Esophagus muscularis mucosa (tissue), 4 donors: ENCODE data around the gene ZXDC. TPM values are rescaled to one million over a fixed set of nuclear protein-coding genes. Genes with fewer than 3 reads are reported as not detected.

ENCODE experiments used
- DNase-seq: peaks from one replicate; pipeline ENCODE4 v3.0.0-alpha.2; 2017; ENCODE audit errors: extremely low spot score
- H3K27ac ChIP-seq, 4 donors: fragments of 200-600 bp; sonication (generic); replicated peaks in 1 of 4; 1 replicate in 3 of 4; 2 replicates in 1 of 4; pipeline ENCODE4 v1.5.1; 2016 to 2019; ENCODE audit warnings: mild to moderate bottlenecking in 1 of 4
- H3K27me3 ChIP-seq, 4 donors: fragments of 200-600 bp; sonication (generic); one replicate each; pipeline versions ENCODE4 v1.5.1 to v1.6.0; 2016 to 2019
- H3K36me3 ChIP-seq, 4 donors: fragments of 200-600 bp; sonication (generic); one replicate each; pipeline ENCODE4 v1.5.1; 2016 to 2019
- H3K4me1 ChIP-seq, 4 donors: fragments of 200-600 bp; sonication (generic); one replicate each; pipeline ENCODE4 v1.5.1; 2016 to 2019
- H3K4me3 ChIP-seq, 4 donors: fragments of 200-600 bp; sonication (generic); 1 replicate in 2 of 4; 2 replicates in 2 of 4; pipeline ENCODE4 v1.5.1; 2016 to 2019; ENCODE audit warnings: mild to moderate bottlenecking in 4 of 4, moderate library complexity in 1 of 4
- H3K9me3 ChIP-seq, 4 donors: fragments of 200-600 bp; sonication (generic); 1 replicate in 3 of 4; 2 replicates in 1 of 4; pipeline ENCODE4 v1.5.1; 2016 to 2019
- CTCF ChIP-seq, 3 experiments: fragments of 200-600 bp in 2 of 3; fragments of 450-650 bp in 1 of 3; sonication (generic) in 2 of 3; IDR thresholded peaks; one replicate each; pipeline ENCODE4 v1.5.1; 2017 to 2019; ENCODE audit warnings: antibody characterized with exemption in 3 of 3, mild to moderate bottlenecking in 2 of 3, moderate library complexity in 1 of 3
- EP300 ChIP-seq: sonication (generic); formaldehyde crosslinking; IDR thresholded peaks from one replicate; pipeline ENCODE4 v1.6.1; 2017; ENCODE audit warnings: antibody characterized with exemption
- POLR2A ChIP-seq: fragments of 450-650 bp; IDR thresholded peaks from one replicate; pipeline ENCODE4 v1.6.1; 2017; ENCODE audit warnings: antibody characterized with exemption, moderate library complexity, mild to moderate bottlenecking, low read depth
- POLR2AphosphoS5 ChIP-seq, 2 donors: sonication (generic); formaldehyde crosslinking; IDR thresholded peaks; one replicate each; pipeline ENCODE4 v1.6.1; 2017; ENCODE audit warnings: antibody characterized with exemption in 2 of 2
- WGBS: methylation state at CpG from one replicate; pipeline ENCODE4 v1.1.5; 2018; 5-methylcytosine and 5-hydroxymethylcytosine counted together
- intact Hi-C: fragments of 100-400 bp; cut with DNase I; formaldehyde crosslinking; loops from one replicate; pipeline ENCODE4 v1.15.1; 2023
- total RNA-seq, 4 donors: library from RNA; depleted of rRNA; stranded (reverse); fragments of >200 nt; gene quantifications; one replicate each; pipeline versions ENCODE4 v1.1.0 to v1.2.1, GENCODE V29; 2016

ZXDC gene
- total RNA-seq, 4 donors from 2014 or later: 25.8 to 41.2 (median 38.6) TPM

GRCh38 chr3:126446301-126446700, 29.4 kb downstream of the ZXDC start:
- no peak for TF ChIP-seq EP300
- TF ChIP-seq POLR2AphosphoS5 (IDR thresholded peaks at IDR 0.05): no peak
- no peak for TF ChIP-seq POLR2A
- TF ChIP-seq CTCF (IDR thresholded peaks at IDR 0.05): no peak
- WGBS: 97% methylated on average over 8 of the region's 8 CpGs
- intact Hi-C loops: no loop called here
- no peak for DNase-seq
- Histone ChIP-seq H3K27me3 (no peaks in the 10 kb centered on the region), H3K4me3 (no peak overlapping the region), H3K27ac (no peak overlapping the region), H3K9me3 (no peaks in the 10 kb centered on the region), H3K36me3 (peaks cover 9 to 53% (median 43%) of the 10 kb centered on the region in 4 donors), H3K4me1 (peaks cover 3 to 24% (median 13%) of the 10 kb centered on the region in 4 donors)

DNA sequence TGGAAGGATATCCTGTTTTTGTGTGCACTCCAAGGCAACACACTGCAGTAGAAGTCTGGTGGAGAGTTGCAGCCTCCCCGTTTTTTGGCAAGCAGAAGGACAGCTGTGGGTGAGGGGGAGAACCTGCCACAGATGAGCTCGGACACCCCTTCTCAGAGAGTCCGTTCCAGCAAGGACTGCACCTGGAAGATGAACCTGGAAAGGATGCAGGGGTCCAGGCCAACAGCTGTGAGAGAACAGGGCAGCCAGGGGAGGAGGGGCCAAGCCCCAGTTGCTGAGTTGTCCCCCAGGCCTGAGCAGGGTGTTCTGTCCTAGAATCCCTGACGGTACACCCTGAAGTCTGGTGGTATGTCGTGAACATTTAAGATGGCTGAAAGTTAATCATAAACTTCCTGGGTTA, 30.2 kb downstream of the ZXDC start:
- WGBS: 55% methylated on average over 5 of the region's 5 CpGs
- Histone ChIP-seq H3K4me3 (no peak overlapping the region), H3K27me3 (no peaks in the 10 kb centered on the region), H3K9me3 (no peaks in the 10 kb centered on the region), H3K36me3 (peaks cover 11 to 52% (median 42%) of the 10 kb centered on the region in 4 donors), H3K4me1 (peaks cover 3 to 24% (median 13%) of the 10 kb centered on the region in 4 donors), H3K27ac (no peak overlapping the region)
- intact Hi-C loops: no loop called here
- DNase-seq: no peak
- no peak for TF ChIP-seq CTCF (IDR thresholded peaks at IDR 0.05)
- no peak for TF ChIP-seq EP300
- no peak for TF ChIP-seq POLR2A
- TF ChIP-seq POLR2AphosphoS5 (IDR thresholded peaks at IDR 0.05): no peak

DNA sequence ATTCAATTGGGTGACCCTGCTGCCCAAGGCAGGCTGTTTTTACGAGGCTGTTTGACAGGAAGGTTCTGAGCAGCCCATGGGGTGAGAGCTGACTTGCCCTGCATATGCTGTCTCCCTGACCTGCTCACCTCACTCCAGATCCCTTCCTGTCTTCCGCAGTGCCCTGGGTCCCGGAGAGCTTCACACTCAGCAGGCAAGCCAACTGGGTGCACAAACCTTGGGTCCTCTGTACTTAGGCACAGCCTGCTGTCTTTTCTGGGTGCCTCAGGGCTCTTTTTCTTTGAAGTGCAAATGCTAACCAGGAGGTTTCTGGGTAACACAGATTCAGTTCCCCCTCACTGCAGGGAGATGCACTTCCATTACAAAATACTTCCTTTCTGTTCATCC, 32.8 kb downstream of the ZXDC start:
- Histone ChIP-seq H3K27ac (no peak overlapping the region), H3K9me3 (no peaks in the 10 kb centered on the region), H3K36me3 (peaks cover 21 to 52% (median 39%) of the 10 kb centered on the region in 4 donors), H3K27me3 (no peaks in the 10 kb centered on the region), H3K4me3 (no peak overlapping the region), H3K4me1 (peaks cover 3 to 17% (median 12%) of the 10 kb centered on the region in 4 donors)
- DNase-seq: no peak
- whole genome bisulfite sequencing: 95% methylated on average over 3 of the region's 3 CpGs
- TF ChIP-seq POLR2AphosphoS5 (IDR thresholded peaks at IDR 0.05): no peak
- no peak for TF ChIP-seq POLR2A
- intact Hi-C loops: no loop called here

- Histone ChIP-seq H3K4me3 (no peak overlapping the region), H3K4me1 (peaks cover 0 to 11% (median 6%) of the 10 kb centered on the region in 4 donors), H3K9me3 (no peaks in the 10 kb centered on the region), H3K36me3 (peaks cover 23 to 51% (median 41%) of the 10 kb centered on the region in 4 donors), H3K27ac (no peak overlapping the region), H3K27me3 (no peaks in the 10 kb centered on the region)
- WGBS: 72% methylated on average over 13 of the region's 13 CpGs
- TF ChIP-seq CTCF (IDR thresholded peaks at IDR 0.05): no peak
- TF ChIP-seq EP300: no peak
- TF ChIP-seq POLR2A: no peak
- TF ChIP-seq POLR2AphosphoS5 (IDR thresholded peaks at IDR 0.05): no peak
- intact Hi-C loops: no loop called here
- DNase-seq: no peak
These were observed 33.4 kb downstream of the ZXDC start for GRCh38 chr3:126442094-126442855.

DNA sequence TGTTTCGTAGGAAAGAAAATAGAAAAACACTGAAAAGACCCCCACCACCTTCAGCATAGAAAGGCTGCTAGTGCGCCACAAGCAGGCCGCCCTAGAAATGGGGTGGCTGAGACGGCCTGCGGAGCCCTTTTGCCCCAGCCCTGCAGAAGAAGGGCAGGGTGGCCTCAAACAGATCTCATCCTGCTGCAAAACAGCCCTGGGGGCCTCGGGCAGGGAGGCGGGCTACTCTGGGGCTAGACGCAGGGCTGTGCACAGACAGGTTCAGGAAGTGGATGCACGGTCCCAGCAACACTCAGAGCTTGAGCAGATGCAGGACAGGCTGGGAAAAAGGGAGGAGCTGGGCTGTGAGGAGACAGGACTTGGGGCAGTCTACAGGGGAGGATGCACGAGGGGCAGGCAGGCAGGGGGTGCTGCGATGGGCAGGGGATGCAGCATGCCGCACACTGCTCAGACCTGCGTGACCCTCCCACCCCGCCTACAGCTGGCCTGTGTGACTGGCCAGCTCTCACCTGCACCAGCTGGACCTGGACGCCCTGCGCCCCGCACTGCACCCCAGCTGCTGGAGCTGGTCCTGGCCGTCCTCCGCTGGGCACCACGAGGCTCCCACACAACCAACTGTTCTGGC, 34.3 kb downstream of the ZXDC start:
- no peak for TF ChIP-seq POLR2AphosphoS5 (IDR thresholded peaks at IDR 0.05)
- TF ChIP-seq CTCF (IDR thresholded peaks at IDR 0.05): no peak
- no peak for TF ChIP-seq POLR2A
- TF ChIP-seq EP300: no peak
- peaks cover 0 to 5% (median 2%) of the 10 kb centered on the region in 4 donors for H3K4me1 ChIP-seq
- peaks cover 24 to 60% (median 50%) of the 10 kb centered on the region in 4 donors for H3K36me3 ChIP-seq
- no peaks in the 10 kb centered on the region for H3K9me3 ChIP-seq
- intact Hi-C loops: no loop called here
- no peak overlapping the region for H3K4me3 ChIP-seq
- H3K27me3 ChIP-seq: no peaks in the 10 kb centered on the region
- 90% methylated on average over 17 of the region's 20 CpGs for WGBS
- no peak for DNase-seq
- H3K27ac ChIP-seq: no peak overlapping the region
